Common myeloid progenitor, CD34-positive (primary cell): Measurements from ENCODE around the gene SERPINH1.

Source experiments
- CTCF ChIA-PET: fragments of 350-600 bp; sonication (Branson Sonifier 250); formaldehyde crosslinking; loops from one replicate; lab custom pipeline; 2021; ENCODE audit warnings: antibody characterized with exemption; lab: Charles Lee
- POLR2A ChIA-PET: fragments of 350-600 bp; sonication (Branson Sonifier 250); formaldehyde crosslinking; loops from one replicate; lab custom pipeline; 2021; ENCODE audit warnings: antibody characterized with exemption; lab: Charles Lee
- DNase-seq, 3 donors: peaks; one replicate each; pipeline versions ENCODE4 v3.0.0 to v3.0.0-alpha.2; 2013
- H3K27ac ChIP-seq, 2 experiments: 1 replicate in 1 of 2; 2 replicates in 1 of 2; pipeline ENCODE4 v1.7.0; 2013; ENCODE audit warnings: inconsistent platforms in 2 of 2, low read length in 2 of 2, mild to moderate bottlenecking in 2 of 2, low read depth in 1 of 2, moderate library complexity in 1 of 2; ENCODE audit not compliant: severe bottlenecking in 2 of 2, insufficient read depth in 1 of 2, poor library complexity in 1 of 2
- H3K27me3 ChIP-seq, 5 experiments: replicated peaks in 2 of 5; 1 replicate in 3 of 5; 2 replicates in 2 of 5; pipeline versions ENCODE4 v1.6.1 to v1.7.0; 2013; ENCODE audit warnings: low read length in 4 of 5, mild to moderate bottlenecking in 2 of 5, moderate library complexity in 2 of 5, inconsistent platforms in 1 of 5; ENCODE audit not compliant: insufficient read depth in 5 of 5, control insufficient read depth in 4 of 5
- H3K36me3 ChIP-seq, 4 experiments: 1 replicate in 2 of 4; 2 replicates in 2 of 4; pipeline versions ENCODE4 v1.6.1 to v1.7.0; 2013; ENCODE audit warnings: low read length in 3 of 4, control low read depth in 1 of 4, mild to moderate bottlenecking in 1 of 4; ENCODE audit not compliant: control insufficient read depth in 4 of 4, insufficient read depth in 4 of 4
- H3K4me1 ChIP-seq, 4 experiments: 1 replicate in 3 of 4; 2 replicates in 1 of 4; pipeline versions ENCODE4 v1.6.1 to v1.7.1; 2013; ENCODE audit warnings: low read length in 3 of 4, mild to moderate bottlenecking in 3 of 4, control low read depth in 1 of 4, inconsistent platforms in 1 of 4, moderate library complexity in 1 of 4; ENCODE audit not compliant: control insufficient read depth in 4 of 4, insufficient read depth in 4 of 4; ENCODE audit errors: control extremely low read depth in 1 of 4
- H3K4me3 ChIP-seq, 7 experiments: 1 replicate in 4 of 7; 2 replicates in 3 of 7; pipeline versions ENCODE4 v1.5.1 to v1.7.0; 2013; ENCODE audit warnings: mild to moderate bottlenecking in 7 of 7, low read length in 6 of 7, moderate library complexity in 6 of 7, inconsistent platforms in 2 of 7, low read depth in 2 of 7, control low read depth in 1 of 7; ENCODE audit not compliant: insufficient read depth in 4 of 7, control insufficient read depth in 1 of 7; ENCODE audit errors: extremely low read depth in 1 of 7
- H3K9me3 ChIP-seq, 5 experiments: 1 replicate in 4 of 5; 2 replicates in 1 of 5; pipeline versions ENCODE4 v1.6.1 to v1.7.1; 2013; ENCODE audit warnings: low read length in 4 of 5, mild to moderate bottlenecking in 2 of 5, inconsistent platforms in 1 of 5, low read depth in 1 of 5, moderate library complexity in 1 of 5; ENCODE audit not compliant: control insufficient read depth in 4 of 5, insufficient read depth in 2 of 5; ENCODE audit errors: control extremely low read depth in 1 of 5
- WGBS: methylation state at CpG from one replicate; pipeline ENCODE4 v1.1.5; 2013; ENCODE audit not compliant: insufficient coverage; 5-methylcytosine and 5-hydroxymethylcytosine counted together

The SERPINH1 gene

GRCh38 chr11:75554258-75555022 lies 7.6 kb upstream of the SERPINH1 start:
- POLR2A ChIA-PET = no interaction called here
- peaks cover 0 to 9% (median 4%) of the 10 kb centered on the region in 4 experiments for H3K4me1 ChIP-seq
- H3K36me3 ChIP-seq = no peaks in the 10 kb centered on the region
- H3K27me3 ChIP-seq = no peaks in the 10 kb centered on the region
- DNase-seq = peak in 2 of 3 donors; percentile 52 to 58
- no peak overlapping the region for H3K27ac ChIP-seq
- WGBS = 87% methylated on average over 21 of the region's 21 CpGs
- no peak overlapping the region for H3K4me3 ChIP-seq
- CTCF ChIA-PET = interaction anchor here (0.7 to 2.7 kb wide), 6 partner anchors 8 to 214 kb away, joined by 3 to 8 read pairs (median 4); no protein-coding TSS in a partner anchor
- no peaks in the 10 kb centered on the region for H3K9me3 ChIP-seq

GRCh38 chr11:75555079-75555811 lies 6.8 kb upstream of the SERPINH1 start:
- H3K36me3 ChIP-seq = no peaks in the 10 kb centered on the region
- ChIA-PET CTCF (interaction anchor here (0.6 to 2.7 kb wide), 3 partner anchors 11 to 20 kb away, joined by 3 to 8 read pairs (median 8); no protein-coding TSS in a partner anchor), POLR2A (no interaction called here)
- no peak overlapping the region for H3K27ac ChIP-seq
- WGBS = 95% methylated on average over 11 of the region's 12 CpGs
- no peak for DNase-seq
- no peaks in the 10 kb centered on the region for H3K27me3 ChIP-seq
- H3K9me3 ChIP-seq = no peaks in the 10 kb centered on the region
- peaks cover 0 to 9% (median 4%) of the 10 kb centered on the region in 4 experiments for H3K4me1 ChIP-seq
- no peak overlapping the region for H3K4me3 ChIP-seq

GRCh38 chr11:75556275-75556674 lies 5.8 kb upstream of the SERPINH1 start:
- WGBS = 98% methylated on average over 3 of the region's 3 CpGs
- H3K27ac ChIP-seq = no peak overlapping the region
- no peaks in the 10 kb centered on the region for H3K9me3 ChIP-seq
- H3K4me1 ChIP-seq = peaks cover 0 to 9% (median 2%) of the 10 kb centered on the region in 4 experiments
- ChIA-PET CTCF (interaction anchor here (2.7 kb wide), 1 partner anchor 11 kb away, joined by 8 read pairs; no protein-coding TSS in a partner anchor), POLR2A (no interaction called here)
- no peak for DNase-seq
- no peaks in the 10 kb centered on the region for H3K36me3 ChIP-seq
- no peak overlapping the region for H3K4me3 ChIP-seq
- no peaks in the 10 kb centered on the region for H3K27me3 ChIP-seq

- 95% methylated on average over 12 of the region's 17 CpGs for WGBS
- H3K4me1 ChIP-seq = peaks cover 0 to 23% (median 13%) of the 10 kb centered on the region in 4 experiments
- no peak overlapping the region for H3K4me3 ChIP-seq
- DNase-seq = no peak
- no peaks in the 10 kb centered on the region for H3K9me3 ChIP-seq
- ChIA-PET POLR2A (no interaction called here), CTCF (interaction anchor here (1.3 to 3.4 kb wide), 3 partner anchors 9 to 13 kb away, joined by 3 to 10 read pairs (median 9); no protein-coding TSS in a partner anchor)
- H3K36me3 ChIP-seq = no peaks in the 10 kb centered on the region
- no peak overlapping the region for H3K27ac ChIP-seq
- H3K27me3 ChIP-seq = no peaks in the 10 kb centered on the region
Observed at GRCh38 chr11:75557666-75558494, 4.2 kb upstream of the SERPINH1 start.

- H3K4me1 ChIP-seq = peaks cover 0 to 36% (median 24%) of the 10 kb centered on the region in 4 experiments
- 81% methylated on average over 5 of the region's 8 CpGs for WGBS
- ChIA-PET CTCF (interaction anchor here (0.6 to 3.4 kb wide), 6 partner anchors 9 to 33 kb away, joined by 3 to 13 read pairs (median 8); no protein-coding TSS in a partner anchor), POLR2A (interaction anchor here (0.6 kb wide), 1 partner anchor 1685 kb away, joined by 5 read pairs; no protein-coding TSS in a partner anchor)
- DNase-seq = no peak
- no peak overlapping the region for H3K27ac ChIP-seq
- no peaks in the 10 kb centered on the region for H3K36me3 ChIP-seq
- no peak overlapping the region for H3K4me3 ChIP-seq
- no peaks in the 10 kb centered on the region for H3K27me3 ChIP-seq
- no peaks in the 10 kb centered on the region for H3K9me3 ChIP-seq
Observed at GRCh38 chr11:75558939-75559843, 2.9 kb upstream of the SERPINH1 start.

DNA sequence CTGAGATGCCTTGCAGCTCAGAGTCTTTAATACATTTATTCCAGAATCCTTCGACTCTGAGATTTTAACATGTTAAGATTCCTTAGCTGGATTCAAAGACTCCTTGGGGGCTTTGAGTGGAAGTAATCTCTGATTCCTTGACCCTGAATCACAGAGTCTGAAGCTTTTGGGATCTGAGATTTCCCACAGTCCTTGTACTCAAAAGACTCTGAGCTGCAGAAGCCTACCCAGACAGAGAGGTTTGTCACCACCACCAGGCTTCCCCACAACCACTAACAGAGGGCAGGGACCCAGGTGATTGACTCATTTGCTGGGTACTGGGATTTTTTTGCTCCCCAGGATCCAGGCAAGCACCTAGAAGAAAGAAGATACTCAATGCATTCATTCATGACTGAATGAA lies 1.4 kb upstream of the SERPINH1 start:
- no peak for DNase-seq
- Histone ChIP-seq H3K36me3 (no peaks in the 10 kb centered on the region), H3K4me1 (peaks cover 0 to 43% (median 25%) of the 10 kb centered on the region in 4 experiments), H3K27me3 (no peaks in the 10 kb centered on the region), H3K4me3 (no peak overlapping the region), H3K27ac (no peak overlapping the region), H3K9me3 (no peaks in the 10 kb centered on the region)
- POLR2A ChIA-PET = no interaction called here
- 100% methylated on average over 1 of the region's 1 CpG for WGBS
- CTCF ChIA-PET = interaction anchor here (0.8 to 3.4 kb wide), 7 partner anchors 10 to 29 kb away, joined by 3 to 13 read pairs (median 7); no protein-coding TSS in a partner anchor
